Neutrophil (primary cell): ENCODE measurements around the gene ILK.

Experiments used
- H3K27ac ChIP-seq: fragments of 200-600 bp; sonication (generic); 2 replicates; pipeline ENCODE4 v1.5.1; 2016; ENCODE audit warnings: mild to moderate bottlenecking, moderate library complexity
- H3K27me3 ChIP-seq: fragments of 200-600 bp; sonication (generic); 2 replicates; pipeline ENCODE4 v1.6.0; 2016; ENCODE audit warnings: mild to moderate bottlenecking
- H3K36me3 ChIP-seq: fragments of 200-600 bp; sonication (generic); 2 replicates; pipeline ENCODE4 v1.5.1; 2017
- H3K4me1 ChIP-seq, 2 experiments: fragments of 200-600 bp in 1 of 2; sonication (generic) in 1 of 2; 1 replicate in 1 of 2; 2 replicates in 1 of 2; pipeline versions ENCODE4 v1.5.1 to v1.6.1; 2013 to 2016; ENCODE audit warnings: low read depth in 1 of 2, low read length in 1 of 2, mild to moderate bottlenecking in 1 of 2, moderate library complexity in 1 of 2; ENCODE audit not compliant: control insufficient read depth in 1 of 2, insufficient read depth in 1 of 2
- H3K4me3 ChIP-seq, 2 experiments: fragments of 200-600 bp in 1 of 2; sonication (generic) in 1 of 2; 1 replicate in 1 of 2; 2 replicates in 1 of 2; pipeline ENCODE4 v1.5.1; 2013 to 2016; ENCODE audit warnings: low read depth in 1 of 2, low read length in 1 of 2, mild to moderate bottlenecking in 1 of 2, moderate library complexity in 1 of 2
- H3K9me3 ChIP-seq: fragments of 200-600 bp; sonication (generic); 2 replicates; pipeline ENCODE4 v1.5.1; 2016
- CTCF ChIP-seq: fragments of 200-600 bp; sonication (generic); IDR thresholded peaks from 2 replicates; pipeline ENCODE4 v1.5.1; 2016; ENCODE audit warnings: antibody characterized with exemption

ILK gene

GRCh38 chr11:6629892-6630631, 26.5 kb downstream of the ILK start:
- H3K36me3 ChIP-seq = no peaks in the 10 kb centered on the region
- no peak for TF ChIP-seq CTCF

DNA sequence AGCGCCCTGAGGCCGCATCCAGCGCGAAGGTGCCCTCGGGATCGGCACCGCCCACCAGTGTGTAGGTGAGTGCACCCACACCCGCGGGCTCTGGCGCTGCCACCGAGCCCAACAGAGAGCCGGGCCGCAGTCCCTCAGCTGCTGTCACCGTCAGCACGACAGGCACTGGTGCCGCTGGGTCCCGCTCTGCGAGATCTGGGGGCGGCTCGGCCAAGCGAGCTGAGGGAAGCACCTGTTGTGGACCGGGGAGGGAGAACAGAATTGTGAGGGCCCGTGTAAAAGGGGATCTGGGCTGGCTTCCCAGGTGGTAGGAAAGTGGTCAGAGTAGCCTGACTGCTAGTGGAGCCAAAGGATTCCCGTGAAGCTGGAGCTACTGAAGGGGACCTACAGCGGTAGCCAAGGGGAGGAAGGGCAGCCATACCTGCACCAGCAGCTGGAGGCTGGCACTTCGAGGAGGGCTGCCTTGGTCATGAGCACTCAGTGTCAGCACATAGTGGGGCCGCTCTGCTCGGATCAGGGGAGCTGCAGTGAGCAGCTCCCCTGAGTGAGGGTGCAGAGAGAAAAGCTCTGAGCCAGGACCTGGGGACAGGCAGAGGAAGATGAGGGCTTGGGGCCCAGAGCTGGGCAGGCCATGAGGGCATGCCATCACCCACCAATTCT, 27.2 kb downstream of the ILK start:
- no peak overlapping the region for H3K4me3 ChIP-seq
- no peak overlapping the region for H3K27ac ChIP-seq
- no peak for TF ChIP-seq CTCF
- no peaks in the 10 kb centered on the region for H3K27me3 ChIP-seq
- no peaks in the 10 kb centered on the region for H3K36me3 ChIP-seq
- H3K9me3 ChIP-seq = no peaks in the 10 kb centered on the region
- H3K4me1 ChIP-seq = peaks cover 11% of the 10 kb centered on the region in 2 experiments

More at GRCh38 chr11:6629892-6630631, 26.5 kb downstream of the ILK start:
- Histone ChIP-seq H3K9me3 (no peaks in the 10 kb centered on the region), H3K4me1 (peaks cover 4% of the 10 kb centered on the region in 2 experiments), H3K4me3 (no peak overlapping the region), H3K27ac (no peak overlapping the region), H3K27me3 (no peaks in the 10 kb centered on the region)

DNA sequence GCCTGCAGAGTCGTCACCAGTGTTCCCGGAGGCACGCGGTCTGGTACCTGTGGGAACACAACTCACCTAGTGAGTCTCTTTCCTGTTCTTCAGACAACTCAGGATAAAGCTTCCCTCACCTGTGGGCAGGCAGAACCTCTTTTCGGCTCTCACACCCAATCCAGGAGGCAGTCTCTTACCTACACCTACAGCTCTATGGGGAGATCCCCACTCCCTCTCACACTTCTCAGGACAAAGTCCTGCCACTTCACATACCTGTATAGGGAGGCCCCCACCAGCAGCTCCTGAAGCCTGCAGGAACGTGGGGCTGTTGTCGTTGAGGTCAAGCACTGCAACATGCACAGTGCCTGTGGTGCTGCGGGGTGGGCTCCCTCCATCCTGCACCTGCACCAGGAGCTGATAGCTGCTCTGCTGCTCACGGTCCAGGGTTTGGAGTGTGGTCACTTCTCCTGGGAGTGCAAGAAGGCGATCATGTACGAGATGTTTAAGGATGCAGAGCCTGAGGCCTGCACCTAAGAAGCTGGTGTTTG, 27.9 kb downstream of the ILK start:
- TF ChIP-seq CTCF = no peak
- H3K9me3 ChIP-seq = no peaks in the 10 kb centered on the region
- no peak overlapping the region for H3K27ac ChIP-seq
- peaks cover 17% of the 10 kb centered on the region in 2 experiments for H3K4me1 ChIP-seq
- no peaks in the 10 kb centered on the region for H3K36me3 ChIP-seq
- H3K4me3 ChIP-seq = no peak overlapping the region
- no peaks in the 10 kb centered on the region for H3K27me3 ChIP-seq

DNA sequence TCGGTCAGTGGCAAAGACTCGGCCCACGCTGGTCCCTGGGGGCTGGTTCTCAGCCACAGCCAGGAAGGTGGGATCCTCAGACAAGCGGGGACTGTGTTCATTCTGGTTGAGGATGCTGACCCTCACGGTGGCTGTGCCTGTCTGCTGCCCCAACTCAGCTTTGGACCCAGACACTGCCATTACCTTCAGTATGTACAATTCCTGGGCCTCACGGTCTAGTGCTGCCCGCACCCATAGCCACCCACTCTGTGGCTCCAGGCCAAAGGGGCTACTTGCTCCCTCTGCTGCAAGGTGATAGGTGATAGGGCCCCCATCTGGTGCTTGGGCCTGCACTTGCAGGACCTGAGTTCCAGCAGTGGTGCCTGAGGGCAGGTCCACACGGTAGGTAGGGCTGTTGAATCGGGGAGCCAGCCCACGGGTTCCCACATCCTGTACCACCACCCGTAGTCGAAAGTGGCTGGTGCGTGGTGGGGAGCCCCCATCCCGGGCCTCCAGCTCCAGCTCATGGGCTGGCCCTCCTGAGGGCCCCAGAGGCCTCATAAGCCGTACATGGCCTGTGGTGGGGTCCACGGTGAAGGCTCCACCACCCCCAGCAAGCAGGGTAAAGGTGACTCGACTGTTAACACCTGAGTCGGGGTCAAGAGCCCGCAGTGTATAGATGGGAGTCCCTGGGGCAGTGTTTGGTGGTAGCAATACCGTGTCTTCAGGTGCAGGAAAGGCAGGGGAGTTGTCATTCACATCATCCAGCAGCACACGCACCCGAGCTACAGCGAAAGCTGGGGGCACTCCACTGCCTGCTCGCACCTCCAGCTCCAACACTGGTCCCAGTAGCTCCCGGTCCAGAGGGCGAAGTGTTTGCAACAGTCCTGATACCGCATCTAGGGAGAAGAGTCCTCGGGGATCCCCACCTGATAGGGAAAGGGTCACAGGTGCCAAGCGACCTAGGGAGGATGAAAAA, 28.8 kb downstream of the ILK start:
- Histone ChIP-seq H3K27ac (no peak overlapping the region), H3K9me3 (no peaks in the 10 kb centered on the region), H3K4me1 (peaks cover 17% of the 10 kb centered on the region in 2 experiments), H3K4me3 (no peak overlapping the region), H3K27me3 (no peaks in the 10 kb centered on the region), H3K36me3 (no peaks in the 10 kb centered on the region)
- no peak for TF ChIP-seq CTCF
